T-helper 1 cell treated with Interleukin-12 subunit alpha and Interleukin-12 subunit beta and Interleukin-4 antibody, amounts not matched to agents 30 μg/mL and 1 μg/mL, for 36 hours (primary cell): ENCODE measurements around the gene WDR62.
"Not testable (repeated sequence)": the region's sequence is repeated elsewhere in the genome, so short reads cannot be mapped to it uniquely, and the experiment has no call there.

Experiments
- H3K27ac Mint-ChIP-seq: one replicate; pipeline ENCODE4 v1.8.0; 2021; ENCODE audit warnings: mild to moderate bottlenecking, mixed read lengths
- H3K27me3 Mint-ChIP-seq: one replicate; pipeline ENCODE4 v1.8.0; 2021; ENCODE audit warnings: low read depth, mixed read lengths
- H3K36me3 Mint-ChIP-seq: one replicate; pipeline ENCODE4 v1.8.0; 2021; ENCODE audit warnings: low read depth, mixed read lengths
- H3K4me1 Mint-ChIP-seq: one replicate; pipeline ENCODE4 v1.8.0; 2021; ENCODE audit warnings: low read depth, mixed read lengths
- H3K4me3 Mint-ChIP-seq: one replicate; pipeline ENCODE4 v1.8.0; 2021; ENCODE audit warnings: mild to moderate bottlenecking, moderate library complexity, mixed read lengths
- H3K9me3 Mint-ChIP-seq: one replicate; pipeline ENCODE4 v1.8.0; 2021; ENCODE audit warnings: mixed read lengths

The WDR62 gene

DNA sequence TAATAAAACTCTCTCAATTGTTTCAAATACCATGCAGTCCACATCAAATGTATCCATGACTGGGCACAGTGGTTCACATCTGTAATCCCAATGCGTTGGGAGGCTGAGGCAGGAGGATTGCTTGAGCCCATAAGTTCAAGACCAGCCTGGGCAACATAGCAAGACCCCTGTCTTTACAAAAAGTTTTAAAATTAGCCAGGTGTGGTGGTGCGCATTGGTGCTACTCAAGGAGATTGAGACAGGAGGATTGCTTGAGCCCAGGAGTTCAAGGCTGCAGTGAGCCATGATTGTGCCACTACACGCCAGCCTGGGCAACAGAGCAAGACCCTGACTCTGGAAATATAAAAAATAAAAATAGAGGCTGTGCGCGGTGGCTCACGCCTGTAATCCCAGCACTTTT is 27.0 kb upstream of the WDR62 start:
- no peak overlapping the region for H3K27ac Mint-ChIP-seq
- H3K4me1 Mint-ChIP-seq: no peaks in the 10 kb centered on the region
- no peaks in the 10 kb centered on the region for H3K9me3 Mint-ChIP-seq
- peaks cover 6% of the 10 kb centered on the region for H3K36me3 Mint-ChIP-seq
- no peak overlapping the region for H3K4me3 Mint-ChIP-seq
- no peaks in the 10 kb centered on the region for H3K27me3 Mint-ChIP-seq

DNA sequence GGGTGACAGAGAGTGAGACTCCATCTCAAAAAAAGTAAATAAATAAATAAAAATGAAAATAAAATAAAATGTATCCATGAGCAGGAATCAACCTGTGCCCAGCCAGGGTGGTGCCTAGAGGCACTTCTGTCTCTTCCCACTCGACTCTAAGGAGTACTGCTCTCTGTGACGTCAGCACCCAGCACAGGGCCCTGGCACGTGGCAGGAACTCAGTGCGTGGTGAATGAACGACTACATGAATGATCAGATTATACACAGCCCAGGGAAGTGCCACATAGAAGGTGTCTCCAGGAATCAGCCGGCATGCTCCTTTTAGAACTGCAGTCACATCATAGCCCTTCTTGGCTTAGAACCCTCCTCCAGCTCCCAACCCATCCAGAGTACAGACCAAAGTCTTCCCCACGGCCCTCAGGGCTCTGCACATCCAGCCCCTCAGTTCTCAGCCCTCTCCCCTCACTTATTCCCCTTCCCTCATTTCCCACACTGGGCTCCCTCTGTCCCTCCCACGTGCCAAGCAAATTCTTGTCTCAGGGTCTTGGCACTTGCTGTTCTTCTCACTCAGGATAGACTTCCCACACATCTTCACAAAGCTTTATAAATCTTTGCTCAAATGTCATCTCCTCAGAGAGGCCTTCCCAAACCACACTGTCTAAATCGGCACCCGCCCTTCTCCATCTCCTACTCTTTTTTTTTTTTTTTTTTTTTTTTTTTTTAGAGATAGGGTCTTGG is 26.2 kb upstream of the WDR62 start:
- no peak overlapping the region for H3K4me3 Mint-ChIP-seq
- H3K9me3 Mint-ChIP-seq: no peaks in the 10 kb centered on the region
- peaks cover 3% of the 10 kb centered on the region for H3K36me3 Mint-ChIP-seq
- no peaks in the 10 kb centered on the region for H3K27me3 Mint-ChIP-seq
- no peak overlapping the region for H3K27ac Mint-ChIP-seq
- H3K4me1 Mint-ChIP-seq: no peaks in the 10 kb centered on the region

DNA sequence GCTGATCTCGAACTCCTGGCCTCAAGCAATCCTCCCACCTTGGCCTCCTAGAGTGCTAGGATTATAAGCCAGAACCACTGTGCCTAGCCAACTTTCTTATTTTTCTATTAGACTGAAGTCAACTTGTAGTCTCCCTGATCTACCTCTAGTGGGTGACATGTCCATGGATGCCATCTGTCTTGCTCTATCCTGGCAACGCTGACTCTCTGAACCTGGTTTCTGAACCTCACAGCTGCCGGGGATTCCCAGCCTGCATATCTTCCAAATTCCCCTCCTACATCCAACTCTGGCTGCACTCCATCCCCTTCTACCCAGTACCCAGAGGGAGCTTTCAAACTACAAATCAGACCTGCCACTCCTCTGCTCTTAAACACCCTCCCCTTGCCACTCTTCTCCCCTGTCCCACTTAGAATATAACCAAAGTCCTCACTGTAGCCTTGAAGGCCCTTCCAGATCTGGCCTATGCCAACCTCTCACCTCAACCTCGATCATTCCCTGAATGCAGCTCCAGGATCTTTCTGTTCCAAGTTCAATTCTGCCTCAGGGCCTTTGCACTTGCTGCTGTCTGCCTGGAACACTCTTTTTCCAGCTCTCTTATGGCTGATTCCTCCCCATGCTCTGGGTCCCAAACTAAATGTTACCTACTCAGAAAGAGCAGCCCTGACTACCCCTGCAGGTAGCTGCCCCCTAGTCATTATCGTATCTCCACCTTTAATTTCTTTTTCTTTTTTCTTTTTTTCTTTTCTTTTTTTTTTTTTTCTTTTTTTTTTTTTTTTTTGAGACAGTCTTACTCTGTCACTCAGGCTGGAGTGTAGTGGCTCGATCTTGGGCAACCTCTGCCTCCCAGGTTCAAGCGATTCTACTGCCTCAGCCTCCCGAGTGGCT is 24.2 kb upstream of the WDR62 start:
- Mint-ChIP-seq H3K27ac (no peak overlapping the region), H3K4me3 (no peak overlapping the region), H3K4me1 (peaks cover 9% of the 10 kb centered on the region)

DNA sequence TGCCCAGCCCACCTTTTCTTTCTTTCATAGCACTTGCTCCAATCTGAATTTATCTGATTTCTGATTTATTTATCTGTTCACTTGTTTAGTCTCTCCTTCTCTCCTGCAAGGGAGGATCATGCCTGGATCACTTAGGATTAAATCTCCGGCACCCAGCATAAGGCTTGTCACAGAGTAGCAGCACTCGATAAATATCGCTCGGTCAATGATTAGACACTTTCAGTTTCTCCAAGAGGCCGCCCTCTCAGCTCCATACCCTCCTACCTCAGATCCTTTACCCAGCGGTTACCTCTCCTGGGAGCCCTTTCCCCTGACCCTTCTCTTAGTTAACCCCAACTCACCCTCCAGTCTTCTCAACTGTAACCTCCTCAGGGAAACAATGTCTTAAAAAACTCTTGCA is 23.4 kb upstream of the WDR62 start:
- Mint-ChIP-seq H3K9me3 (no peaks in the 10 kb centered on the region), H3K4me3 (no peak overlapping the region), H3K27ac (no peak overlapping the region), H3K36me3 (peaks cover 13% of the 10 kb centered on the region), H3K4me1 (peaks cover 14% of the 10 kb centered on the region), H3K27me3 (no peaks in the 10 kb centered on the region)

More for the DNA sequence above, 24.2 kb upstream of the WDR62 start:
- H3K9me3 Mint-ChIP-seq: no peaks in the 10 kb centered on the region
- H3K36me3 Mint-ChIP-seq: peaks cover 10% of the 10 kb centered on the region
- H3K27me3 Mint-ChIP-seq: no peaks in the 10 kb centered on the region

DNA sequence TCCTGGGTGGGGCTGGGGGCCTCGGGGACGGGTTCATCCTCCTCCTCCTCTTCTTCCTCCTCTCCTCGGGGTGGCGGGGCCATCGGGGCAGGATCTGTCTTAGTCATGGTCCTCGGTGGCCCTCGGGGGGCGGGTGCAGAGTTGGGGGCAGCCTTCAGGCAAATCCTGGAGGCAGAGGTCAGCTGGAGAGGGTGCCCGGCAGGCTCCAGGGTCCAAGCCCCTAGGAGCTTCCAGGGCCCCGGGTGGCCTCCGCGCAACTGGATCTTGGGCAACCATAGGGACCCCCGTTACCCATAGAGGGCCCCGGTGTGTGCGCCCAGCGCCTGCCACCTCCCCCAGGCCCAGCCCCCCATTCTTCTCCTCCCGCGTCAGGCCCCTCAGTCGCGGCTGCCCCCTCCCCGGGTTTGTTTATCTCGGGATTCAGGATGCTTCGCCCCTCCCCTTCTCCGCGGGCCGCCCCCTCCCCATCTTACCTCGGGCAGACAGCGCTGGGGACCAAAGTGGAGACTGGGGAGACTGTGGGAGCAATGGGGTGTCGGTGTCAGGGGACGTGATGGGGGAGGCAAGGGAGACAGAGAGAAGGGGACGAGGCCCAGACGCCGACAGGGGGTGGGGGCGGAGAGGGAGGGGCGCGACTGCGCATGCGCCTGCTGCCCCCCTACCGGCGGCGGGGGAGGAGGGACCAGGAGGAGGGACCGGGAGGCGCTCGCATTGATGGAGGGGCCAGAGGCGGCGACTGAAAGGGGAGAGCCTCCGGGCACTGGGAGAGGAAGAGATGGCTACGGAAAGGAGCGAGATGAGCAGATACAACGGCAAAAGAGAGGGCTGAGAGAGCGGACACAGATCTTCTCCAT is 22.2 kb upstream of the WDR62 start, which contains the start of gene CLIP3:
Gene CLIP3, minus strand, starts transcription at position 623 of the 854 bp plus-strand sequence. Its CDS starts 516 bp downstream, at position 107.
- no peak within 1 kb of the TSS for H3K27ac Mint-ChIP-seq
- H3K36me3 Mint-ChIP-seq: peaks cover 16% of the 10 kb centered on the region
- H3K27me3 Mint-ChIP-seq: no peaks in the 10 kb centered on the region
- peak within 1 kb of the TSS; percentile 65 for H3K4me3 Mint-ChIP-seq
- no peaks in the 10 kb centered on the region for H3K9me3 Mint-ChIP-seq
- peaks cover 20% of the 10 kb centered on the region for H3K4me1 Mint-ChIP-seq

DNA sequence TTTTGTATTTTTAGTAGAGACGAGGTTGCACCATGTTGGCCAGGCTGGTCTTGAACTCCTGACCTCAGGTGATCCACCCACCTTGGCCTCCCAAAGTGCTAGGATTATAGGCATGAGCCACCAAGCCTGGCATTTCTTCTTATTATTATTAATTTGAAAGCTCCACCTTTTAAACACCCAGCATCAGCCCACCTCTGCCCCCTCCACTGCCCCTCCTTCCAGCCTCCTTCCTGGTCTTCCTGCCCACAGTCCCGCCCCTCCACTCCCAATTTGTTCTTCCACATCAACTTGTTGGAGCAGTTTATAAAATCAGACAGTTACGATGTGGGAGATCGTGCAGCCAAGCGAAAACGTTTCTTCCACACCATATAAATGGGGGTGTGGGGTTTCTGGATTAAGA is 14.2 kb upstream of the WDR62 start:
- no peak overlapping the region for H3K4me3 Mint-ChIP-seq
- peaks cover 12% of the 10 kb centered on the region for H3K4me1 Mint-ChIP-seq
- no peaks in the 10 kb centered on the region for H3K27me3 Mint-ChIP-seq
- H3K36me3 Mint-ChIP-seq: peaks cover 6% of the 10 kb centered on the region
- H3K27ac Mint-ChIP-seq: no peak overlapping the region
- H3K9me3 Mint-ChIP-seq: no peaks in the 10 kb centered on the region

DNA sequence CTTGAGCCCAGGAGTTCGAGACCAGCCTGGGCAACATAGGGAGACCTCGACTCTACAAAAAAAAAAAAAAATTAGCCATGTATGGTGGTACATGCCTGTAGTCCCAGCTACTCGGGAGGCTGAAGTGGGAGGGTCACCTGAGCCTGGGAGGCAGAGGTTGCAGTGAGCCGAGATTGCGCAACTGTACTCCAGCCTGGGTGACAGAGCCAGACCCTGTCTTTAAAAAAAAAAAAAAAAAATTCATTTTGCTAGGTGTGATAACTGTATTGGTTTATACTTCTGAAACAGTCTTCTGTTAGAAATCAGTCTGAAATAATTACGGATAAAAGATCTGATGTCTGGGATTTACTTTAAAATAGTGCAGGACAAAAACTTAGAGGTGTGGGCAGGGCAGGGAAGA is 13.6 kb upstream of the WDR62 start:
- H3K4me3 Mint-ChIP-seq, H3K27me3 Mint-ChIP-seq, H3K9me3 Mint-ChIP-seq, H3K27ac Mint-ChIP-seq, H3K4me1 Mint-ChIP-seq, H3K36me3 Mint-ChIP-seq: not testable (repeated sequence)

DNA sequence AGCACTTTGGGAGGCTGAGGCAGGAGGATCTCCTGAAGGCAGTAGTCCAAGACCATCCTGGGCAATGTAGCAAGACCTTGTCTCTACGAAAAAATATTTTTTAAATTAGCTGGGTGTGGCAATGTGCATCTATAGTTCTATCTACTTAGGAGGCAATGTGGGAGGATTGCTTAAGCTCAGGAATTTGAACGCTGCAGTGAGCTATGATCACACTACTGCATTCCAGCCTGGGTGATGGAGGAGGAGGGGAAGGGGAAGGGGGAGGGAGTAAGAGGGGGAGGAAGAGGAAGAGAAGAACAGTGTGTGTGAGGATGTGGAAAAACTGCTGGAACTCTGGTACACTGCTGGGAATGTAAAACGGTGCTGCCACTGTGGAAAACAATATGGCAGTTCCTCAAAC is 12.9 kb upstream of the WDR62 start:
- H3K4me3 Mint-ChIP-seq: no peak overlapping the region
- no peak overlapping the region for H3K27ac Mint-ChIP-seq

DNA sequence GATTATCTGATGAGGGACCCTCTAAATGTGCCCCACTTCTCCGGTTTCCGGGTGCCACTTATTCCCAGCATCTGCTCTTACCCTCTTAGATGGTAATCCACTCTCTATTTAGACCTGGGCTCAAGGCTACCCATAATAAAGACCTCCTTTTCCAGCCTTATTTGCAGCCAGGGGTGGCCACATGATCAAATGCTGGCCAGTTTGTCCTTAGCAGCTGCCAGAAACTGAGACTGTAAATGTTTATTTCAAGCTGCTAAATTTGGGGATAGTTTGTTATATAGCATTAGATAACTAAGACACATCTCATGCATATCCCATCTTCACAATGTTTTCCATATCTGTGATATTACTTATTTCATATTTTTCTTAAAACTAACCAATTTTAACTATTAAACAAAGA is 10.7 kb upstream of the WDR62 start:
- Mint-ChIP-seq H3K4me1 (no peaks in the 10 kb centered on the region), H3K27ac (no peak overlapping the region)

More for the DNA sequence above, 12.9 kb upstream of the WDR62 start:
- Mint-ChIP-seq H3K27me3 (no peaks in the 10 kb centered on the region), H3K9me3 (no peaks in the 10 kb centered on the region), H3K4me1 (peaks cover 6% of the 10 kb centered on the region), H3K36me3 (peaks cover 5% of the 10 kb centered on the region)

DNA sequence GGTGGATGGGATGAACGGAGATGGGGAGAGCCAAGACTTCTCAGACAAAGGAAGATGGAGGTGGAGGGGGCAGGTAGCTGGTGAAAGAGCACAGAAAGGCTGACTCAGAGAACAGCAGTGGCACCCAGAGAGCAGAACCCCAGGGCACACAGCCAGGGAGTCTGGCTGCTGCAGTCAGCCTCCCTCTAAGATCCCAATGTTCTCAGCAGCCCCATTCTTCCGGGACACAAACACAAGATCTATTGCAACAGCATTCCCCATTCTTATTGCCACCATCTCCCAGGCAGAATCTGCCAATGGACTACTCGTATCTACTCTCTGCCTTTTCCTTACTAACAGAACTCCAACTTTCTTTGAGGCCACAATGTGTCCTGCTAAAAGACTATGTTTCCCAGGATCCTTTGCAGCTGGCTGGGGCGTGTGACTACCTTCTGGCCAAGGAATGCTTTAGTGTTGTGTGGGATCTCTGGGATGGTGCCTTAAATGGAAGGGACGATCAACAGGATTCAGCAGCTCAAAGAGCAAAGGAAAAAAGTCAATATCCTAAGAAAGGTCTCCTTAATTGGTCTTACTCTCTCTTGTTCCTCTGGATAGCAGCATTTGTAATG is 8.2 kb upstream of the WDR62 start:
- Mint-ChIP-seq H3K4me3 (no peak overlapping the region), H3K36me3 (peaks cover 3% of the 10 kb centered on the region), H3K27ac (no peak overlapping the region), H3K4me1 (peaks cover 5% of the 10 kb centered on the region), H3K27me3 (no peaks in the 10 kb centered on the region), H3K9me3 (no peaks in the 10 kb centered on the region)

More for the DNA sequence above, 10.7 kb upstream of the WDR62 start:
- Mint-ChIP-seq H3K9me3 (no peaks in the 10 kb centered on the region), H3K4me3 (no peak overlapping the region), H3K27me3 (no peaks in the 10 kb centered on the region), H3K36me3 (peaks cover 2% of the 10 kb centered on the region)

DNA sequence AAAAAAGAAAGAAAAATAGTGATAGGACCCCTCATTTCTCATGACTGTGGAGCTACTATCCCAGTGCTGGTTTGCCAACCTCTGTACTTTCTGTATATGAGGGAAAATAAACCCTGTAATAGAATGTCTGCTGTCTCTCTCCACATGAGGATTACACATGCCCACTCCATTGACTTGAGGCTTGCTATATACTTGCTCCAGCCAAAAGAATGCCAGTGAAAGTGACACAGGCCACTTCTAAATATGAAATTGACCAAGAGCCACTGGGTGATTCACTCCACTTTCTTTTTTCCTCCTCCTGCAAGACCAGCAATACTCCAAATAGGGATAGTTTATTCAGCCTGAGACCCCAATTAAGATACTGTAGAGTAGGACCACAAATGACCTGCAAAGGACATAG is 6.9 kb upstream of the WDR62 start:
- Mint-ChIP-seq H3K9me3 (no peaks in the 10 kb centered on the region), H3K4me1 (peaks cover 9% of the 10 kb centered on the region), H3K27ac (no peak overlapping the region), H3K27me3 (no peaks in the 10 kb centered on the region), H3K36me3 (peaks cover 3% of the 10 kb centered on the region), H3K4me3 (no peak overlapping the region)

DNA sequence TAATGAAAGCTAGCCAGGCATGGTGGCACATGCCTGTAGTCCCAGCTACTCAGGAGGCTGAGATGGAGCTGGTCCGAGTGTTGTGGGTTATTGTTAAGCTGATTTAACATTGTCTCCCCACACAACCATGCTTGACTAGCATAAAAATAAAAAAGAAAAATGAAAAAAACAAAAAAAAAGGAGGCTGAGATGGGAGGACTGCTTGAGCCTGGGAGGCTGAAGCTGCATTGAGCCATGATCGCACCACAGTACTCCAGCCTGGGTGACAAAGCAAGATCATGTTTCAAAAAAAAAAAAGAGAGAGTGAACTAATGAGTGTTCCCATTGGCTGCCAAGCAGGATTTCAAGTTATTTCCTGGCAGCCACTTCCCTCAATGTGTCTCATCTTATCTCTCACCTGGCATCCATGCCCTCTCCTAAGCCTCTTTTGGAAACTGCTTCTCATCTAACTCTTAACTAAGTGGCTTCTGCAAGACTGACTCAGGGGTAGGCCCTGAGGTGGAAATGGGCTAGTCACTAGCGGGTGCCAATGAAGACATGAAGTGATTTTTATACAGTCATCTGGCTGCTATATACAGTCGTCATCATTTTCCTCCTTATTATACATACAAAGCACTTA is 5.5 kb upstream of the WDR62 start:
- Mint-ChIP-seq H3K4me3 (no peak overlapping the region), H3K4me1 (peaks cover 13% of the 10 kb centered on the region), H3K36me3 (peaks cover 3% of the 10 kb centered on the region), H3K9me3 (no peaks in the 10 kb centered on the region), H3K27ac (no peak overlapping the region), H3K27me3 (no peaks in the 10 kb centered on the region)

DNA sequence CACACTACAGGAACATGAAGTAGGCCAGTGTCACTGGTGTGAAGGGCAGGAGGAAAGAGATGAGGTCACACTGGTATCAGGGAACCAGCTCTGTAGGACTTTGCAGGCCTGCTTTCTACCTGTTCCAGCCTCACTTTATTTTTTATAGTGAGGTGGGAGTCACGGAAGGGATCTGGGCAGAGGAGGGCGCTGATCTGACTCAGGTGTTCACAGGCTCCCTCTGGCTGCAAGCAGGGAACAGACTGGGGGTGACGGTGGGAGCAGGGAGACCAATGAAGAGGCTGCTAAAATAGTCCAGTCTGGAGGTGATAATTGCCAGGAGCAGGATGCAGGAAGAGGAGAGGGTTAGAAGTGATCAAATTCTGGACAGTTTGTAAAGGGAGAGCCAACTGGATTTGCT is 3.5 kb upstream of the WDR62 start:
- H3K9me3 Mint-ChIP-seq: no peaks in the 10 kb centered on the region
- peaks cover 22% of the 10 kb centered on the region for H3K4me1 Mint-ChIP-seq
- peaks cover 2% of the 10 kb centered on the region for H3K36me3 Mint-ChIP-seq
- H3K4me3 Mint-ChIP-seq: peak overlapping the region; percentile 16
- no peaks in the 10 kb centered on the region for H3K27me3 Mint-ChIP-seq
- H3K27ac Mint-ChIP-seq: no peak overlapping the region

DNA sequence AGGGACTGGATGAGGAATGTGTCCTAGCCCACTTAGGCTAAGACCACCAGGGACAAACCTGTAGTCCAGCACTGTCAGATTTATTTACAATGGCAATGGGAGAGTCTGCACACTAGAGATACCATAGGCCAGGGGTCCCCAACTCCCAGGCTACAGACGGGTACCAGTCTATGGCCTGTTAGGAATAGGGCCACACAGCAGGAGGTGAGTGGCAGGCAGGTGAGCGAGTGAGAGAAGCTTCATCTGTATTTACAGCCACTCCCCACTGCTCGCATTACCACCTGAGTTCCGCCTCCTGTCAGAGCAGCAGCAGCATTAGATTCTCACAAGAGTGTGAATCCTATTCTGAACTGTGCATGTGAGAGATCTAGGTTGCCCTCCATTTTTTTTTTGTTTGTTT is 3.1 kb upstream of the WDR62 start:
- Mint-ChIP-seq H3K9me3 (no peaks in the 10 kb centered on the region), H3K27me3 (no peaks in the 10 kb centered on the region), H3K27ac (no peak overlapping the region), H3K4me1 (peaks cover 25% of the 10 kb centered on the region), H3K36me3 (peaks cover 2% of the 10 kb centered on the region), H3K4me3 (peak overlapping the region; percentile 16)
